Panc1 (cell line): ENCODE results near the gene TSC22D1.

Experiments used
- CTCF ChIP-seq: fragments of 450-650 bp; IDR thresholded peaks from 2 replicates; pipeline ENCODE4 v1.5.1; 2017; ENCODE audit warnings: mild to moderate bottlenecking
- POLR2AphosphoS5 ChIP-seq: IDR thresholded peaks from 2 replicates; pipeline ENCODE4 v1.6.1; 2012; ENCODE audit warnings: mild to moderate bottlenecking, low read depth, low read length, moderate library complexity
- SIN3A ChIP-seq: IDR thresholded peaks from 2 replicates; pipeline ENCODE4 v1.6.1; 2012; ENCODE audit warnings: low read depth, mild to moderate bottlenecking, low read length, moderate library complexity, borderline replicate concordance; ENCODE audit not compliant: insufficient read depth
- TF ChIP-seq, protein P1 (sequence below), 2 experiments: IDR thresholded peaks; 2 replicates each; pipeline ENCODE4 v1.6.1; 2011 to 2012; ENCODE audit warnings: low read depth in 2 of 2, control low read depth in 1 of 2, low read length in 1 of 2, mild to moderate bottlenecking in 1 of 2, moderate library complexity in 1 of 2; ENCODE audit not compliant: insufficient read depth in 1 of 2

GRCh38 chr13:44448875-44449274, 127.3 kb downstream of the TSC22D1 start:
- TF ChIP-seq CTCF: no peak
- no peak for TF ChIP-seq SIN3A
- TF ChIP-seq, protein P1, sequence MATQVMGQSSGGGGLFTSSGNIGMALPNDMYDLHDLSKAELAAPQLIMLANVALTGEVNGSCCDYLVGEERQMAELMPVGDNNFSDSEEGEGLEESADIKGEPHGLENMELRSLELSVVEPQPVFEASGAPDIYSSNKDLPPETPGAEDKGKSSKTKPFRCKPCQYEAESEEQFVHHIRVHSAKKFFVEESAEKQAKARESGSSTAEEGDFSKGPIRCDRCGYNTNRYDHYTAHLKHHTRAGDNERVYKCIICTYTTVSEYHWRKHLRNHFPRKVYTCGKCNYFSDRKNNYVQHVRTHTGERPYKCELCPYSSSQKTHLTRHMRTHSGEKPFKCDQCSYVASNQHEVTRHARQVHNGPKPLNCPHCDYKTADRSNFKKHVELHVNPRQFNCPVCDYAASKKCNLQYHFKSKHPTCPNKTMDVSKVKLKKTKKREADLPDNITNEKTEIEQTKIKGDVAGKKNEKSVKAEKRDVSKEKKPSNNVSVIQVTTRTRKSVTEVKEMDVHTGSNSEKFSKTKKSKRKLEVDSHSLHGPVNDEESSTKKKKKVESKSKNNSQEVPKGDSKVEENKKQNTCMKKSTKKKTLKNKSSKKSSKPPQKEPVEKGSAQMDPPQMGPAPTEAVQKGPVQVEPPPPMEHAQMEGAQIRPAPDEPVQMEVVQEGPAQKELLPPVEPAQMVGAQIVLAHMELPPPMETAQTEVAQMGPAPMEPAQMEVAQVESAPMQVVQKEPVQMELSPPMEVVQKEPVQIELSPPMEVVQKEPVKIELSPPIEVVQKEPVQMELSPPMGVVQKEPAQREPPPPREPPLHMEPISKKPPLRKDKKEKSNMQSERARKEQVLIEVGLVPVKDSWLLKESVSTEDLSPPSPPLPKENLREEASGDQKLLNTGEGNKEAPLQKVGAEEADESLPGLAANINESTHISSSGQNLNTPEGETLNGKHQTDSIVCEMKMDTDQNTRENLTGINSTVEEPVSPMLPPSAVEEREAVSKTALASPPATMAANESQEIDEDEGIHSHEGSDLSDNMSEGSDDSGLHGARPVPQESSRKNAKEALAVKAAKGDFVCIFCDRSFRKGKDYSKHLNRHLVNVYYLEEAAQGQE (IDR thresholded peaks at IDR 0.05; ENCODE audit: insufficient read depth in 1 of 2, low read depth in 2 of 2, low read length in 1 of 2): no peak
- no peak for TF ChIP-seq POLR2AphosphoS5
